ENCODE measurements around the gene CKMT1A.
"Not testable (repeated sequence)": the region's sequence is repeated elsewhere in the genome, so short reads cannot be mapped to it uniquely, and the experiment has no call there.

DNA sequence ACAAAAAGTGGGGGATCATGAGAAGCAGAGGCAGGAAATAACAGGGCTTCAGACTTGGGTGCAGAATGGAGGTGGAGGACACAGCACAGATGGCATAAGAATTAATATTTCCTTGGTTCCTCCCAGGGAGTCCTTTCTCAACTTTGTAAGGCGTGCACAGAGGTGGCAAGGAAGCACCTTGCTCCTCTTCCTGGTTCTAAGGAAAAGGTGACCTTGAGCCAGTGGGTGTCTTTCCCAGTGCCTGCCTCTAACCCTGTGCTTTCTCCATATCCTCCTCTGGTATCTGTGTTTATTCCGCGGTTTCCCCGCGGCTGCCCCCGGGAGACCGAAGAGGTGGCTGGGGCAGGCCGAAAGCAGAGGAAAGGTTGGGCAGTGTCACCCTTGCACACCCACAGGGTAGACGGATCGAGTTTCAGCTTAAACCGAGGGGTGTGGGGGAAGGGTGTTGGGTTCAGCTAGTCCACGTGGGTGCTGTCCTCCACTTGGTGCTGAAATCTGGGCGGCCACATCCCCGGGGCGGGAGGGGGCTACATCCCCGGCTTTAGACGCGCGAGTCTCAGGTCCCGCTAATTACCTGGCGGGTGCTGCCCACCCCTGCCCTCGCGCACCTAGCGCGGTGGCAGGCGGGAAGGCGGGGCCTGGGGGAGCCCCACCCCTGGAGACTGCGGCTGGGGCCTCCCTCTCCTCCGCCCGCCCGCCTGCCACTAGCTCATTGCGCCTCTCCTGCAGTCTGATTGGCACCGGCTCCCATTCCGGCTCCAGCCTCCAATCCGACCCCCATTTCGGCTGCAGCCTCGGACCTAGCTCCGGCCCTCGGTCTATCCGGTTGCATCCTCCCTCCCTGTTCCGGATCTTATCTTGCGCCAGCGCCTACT is at the start of gene CKMT1A:
- TF ChIP-seq, protein P1, sequence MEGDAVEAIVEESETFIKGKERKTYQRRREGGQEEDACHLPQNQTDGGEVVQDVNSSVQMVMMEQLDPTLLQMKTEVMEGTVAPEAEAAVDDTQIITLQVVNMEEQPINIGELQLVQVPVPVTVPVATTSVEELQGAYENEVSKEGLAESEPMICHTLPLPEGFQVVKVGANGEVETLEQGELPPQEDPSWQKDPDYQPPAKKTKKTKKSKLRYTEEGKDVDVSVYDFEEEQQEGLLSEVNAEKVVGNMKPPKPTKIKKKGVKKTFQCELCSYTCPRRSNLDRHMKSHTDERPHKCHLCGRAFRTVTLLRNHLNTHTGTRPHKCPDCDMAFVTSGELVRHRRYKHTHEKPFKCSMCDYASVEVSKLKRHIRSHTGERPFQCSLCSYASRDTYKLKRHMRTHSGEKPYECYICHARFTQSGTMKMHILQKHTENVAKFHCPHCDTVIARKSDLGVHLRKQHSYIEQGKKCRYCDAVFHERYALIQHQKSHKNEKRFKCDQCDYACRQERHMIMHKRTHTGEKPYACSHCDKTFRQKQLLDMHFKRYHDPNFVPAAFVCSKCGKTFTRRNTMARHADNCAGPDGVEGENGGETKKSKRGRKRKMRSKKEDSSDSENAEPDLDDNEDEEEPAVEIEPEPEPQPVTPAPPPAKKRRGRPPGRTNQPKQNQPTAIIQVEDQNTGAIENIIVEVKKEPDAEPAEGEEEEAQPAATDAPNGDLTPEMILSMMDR (conservative IDR thresholded peaks at IDR 0.05) = not testable (repeated sequence)
- TF ChIP-seq ZFX (IDR thresholded peaks at IDR 0.05) = not testable (repeated sequence)

Data from C4-2B (cell line).